HG03025 (cell line): ENCODE results near the gene ZRANB2.

Experiments used
- ATAC-seq: cut with Tn5 transposase; IDR thresholded peaks from one replicate; pipeline ENCODE4 v1.9.1; 2021; ENCODE audit warnings: mild to moderate bottlenecking, moderate library complexity; ENCODE audit not compliant: unreplicated experiment, low FRiP score

ZRANB2 gene

GRCh38 chr1:71031426-71031825, 49.4 kb downstream of the ZRANB2 start:
- no peak for ATAC-seq

GRCh38 chr1:71030026-71030425, 50.8 kb downstream of the ZRANB2 start:
- no peak for ATAC-seq

- no peak for ATAC-seq
Observed at GRCh38 chr1:71028981-71029380, 51.9 kb downstream of the ZRANB2 start.

- ATAC-seq, result no peak
Observed at GRCh38 chr1:71027991-71028390, 52.8 kb downstream of the ZRANB2 start.

- ATAC-seq, result no peak
Observed at GRCh38 chr1:71026093-71026492, 54.7 kb downstream of the ZRANB2 start.

- no peak for ATAC-seq
Observed at GRCh38 chr1:71023515-71023914, 57.3 kb downstream of the ZRANB2 start.

GRCh38 chr1:71019233-71019969, 61.4 kb downstream of the ZRANB2 start:
- ATAC-seq, result no peak

GRCh38 chr1:71018791-71019190, 62.0 kb downstream of the ZRANB2 start:
- no peak for ATAC-seq

- no peak for ATAC-seq
Observed at GRCh38 chr1:71015745-71016144, 65.1 kb downstream of the ZRANB2 start.

- no peak for ATAC-seq
Observed at GRCh38 chr1:71014178-71014579, 66.7 kb downstream of the ZRANB2 start.
